HG03565 (cell line): ENCODE measurements around the gene SCMH1.
"Not testable (repeated sequence)": the region's sequence is repeated elsewhere in the genome, so short reads cannot be mapped to it uniquely, and the experiment has no call there.

Source experiments
- ATAC-seq: cut with Tn5 transposase; IDR thresholded peaks from one replicate; pipeline ENCODE4 v1.9.1; 2021; ENCODE audit warnings: mild to moderate bottlenecking, moderate library complexity; ENCODE audit not compliant: unreplicated experiment

SCMH1 gene

GRCh38 chr1:41158147-41158875 is 83.8 kb downstream of the SCMH1 start:
- ATAC-seq, result no peak

- no peak for ATAC-seq
Observed at GRCh38 chr1:41155105-41155504, 87.0 kb downstream of the SCMH1 start.

- no peak for ATAC-seq
Observed at GRCh38 chr1:41153750-41154274, 88.3 kb downstream of the SCMH1 start.

- ATAC-seq, result no peak
Observed at GRCh38 chr1:41152622-41153044, 89.5 kb downstream of the SCMH1 start.

- no peak for ATAC-seq
Observed at GRCh38 chr1:41151846-41152245, 90.3 kb downstream of the SCMH1 start.

- ATAC-seq, result no peak
Observed at GRCh38 chr1:41149570-41149969, 92.5 kb downstream of the SCMH1 start.

GRCh38 chr1:41144285-41144684 is 97.8 kb downstream of the SCMH1 start:
- ATAC-seq, result no peak

- ATAC-seq, result no peak
Observed at GRCh38 chr1:41138549-41138948, 103.6 kb downstream of the SCMH1 start.

GRCh38 chr1:41135196-41135947 is 106.7 kb downstream of the SCMH1 start:
- ATAC-seq, result no peak

- ATAC-seq, result not testable (repeated sequence)
Observed at GRCh38 chr1:41134325-41134724, 107.8 kb downstream of the SCMH1 start.

- no peak for ATAC-seq
Observed at GRCh38 chr1:41122851-41123518, 119.1 kb downstream of the SCMH1 start.

GRCh38 chr1:41122148-41122547 is 120.0 kb downstream of the SCMH1 start:
- ATAC-seq, result no peak

- no peak for ATAC-seq
Observed at GRCh38 chr1:41118645-41119044, 123.5 kb downstream of the SCMH1 start.

GRCh38 chr1:41117241-41117640 is 124.9 kb downstream of the SCMH1 start:
- ATAC-seq, result not testable (repeated sequence)

- no peak for ATAC-seq
Observed at GRCh38 chr1:41110736-41111135, 131.4 kb downstream of the SCMH1 start.

- no peak for ATAC-seq
Observed at GRCh38 chr1:41110286-41110685, 131.8 kb downstream of the SCMH1 start.

GRCh38 chr1:41109310-41110197 is 132.6 kb downstream of the SCMH1 start:
- ATAC-seq, result no peak

- no peak for ATAC-seq
Observed at GRCh38 chr1:41108696-41109275, 133.3 kb downstream of the SCMH1 start.

GRCh38 chr1:41103766-41104165 is 138.3 kb downstream of the SCMH1 start:
- ATAC-seq, result no peak

GRCh38 chr1:41102653-41103052 is 139.5 kb downstream of the SCMH1 start:
- no peak for ATAC-seq
